ENCODE measurements around the gene THADA.
"Not testable (repeated sequence)": the region's sequence is repeated elsewhere in the genome, so short reads cannot be mapped to it uniquely, and the experiment has no call there.

Gene THADA

DNA sequence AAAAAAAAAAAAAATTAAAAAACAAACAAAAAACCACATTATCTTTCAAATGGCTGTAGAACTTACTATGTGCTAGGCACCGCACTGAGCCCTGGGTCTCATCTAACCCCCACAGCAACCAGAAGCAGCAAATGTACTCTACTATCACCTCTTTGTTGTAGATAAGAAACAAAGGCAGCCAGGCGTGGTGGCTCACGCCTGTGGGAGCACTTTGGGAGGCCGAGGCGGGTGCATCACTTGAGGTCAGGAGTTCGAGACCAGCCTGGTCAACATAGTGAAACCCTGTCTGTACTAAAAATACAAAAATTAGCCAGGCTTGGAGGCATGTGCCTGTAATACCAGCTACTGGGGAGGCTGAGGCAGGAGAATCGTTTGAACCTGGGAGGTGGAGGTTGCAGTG, 406.0 kb downstream of the THADA start:
- not testable (repeated sequence) for DNase-seq (ENCODE audit: low read depth in 3 of 3)

GRCh38 chr2:43188561-43189386, 407.1 kb downstream of the THADA start:
- no peak for DNase-seq (ENCODE audit: low read depth in 3 of 3)

DNA sequence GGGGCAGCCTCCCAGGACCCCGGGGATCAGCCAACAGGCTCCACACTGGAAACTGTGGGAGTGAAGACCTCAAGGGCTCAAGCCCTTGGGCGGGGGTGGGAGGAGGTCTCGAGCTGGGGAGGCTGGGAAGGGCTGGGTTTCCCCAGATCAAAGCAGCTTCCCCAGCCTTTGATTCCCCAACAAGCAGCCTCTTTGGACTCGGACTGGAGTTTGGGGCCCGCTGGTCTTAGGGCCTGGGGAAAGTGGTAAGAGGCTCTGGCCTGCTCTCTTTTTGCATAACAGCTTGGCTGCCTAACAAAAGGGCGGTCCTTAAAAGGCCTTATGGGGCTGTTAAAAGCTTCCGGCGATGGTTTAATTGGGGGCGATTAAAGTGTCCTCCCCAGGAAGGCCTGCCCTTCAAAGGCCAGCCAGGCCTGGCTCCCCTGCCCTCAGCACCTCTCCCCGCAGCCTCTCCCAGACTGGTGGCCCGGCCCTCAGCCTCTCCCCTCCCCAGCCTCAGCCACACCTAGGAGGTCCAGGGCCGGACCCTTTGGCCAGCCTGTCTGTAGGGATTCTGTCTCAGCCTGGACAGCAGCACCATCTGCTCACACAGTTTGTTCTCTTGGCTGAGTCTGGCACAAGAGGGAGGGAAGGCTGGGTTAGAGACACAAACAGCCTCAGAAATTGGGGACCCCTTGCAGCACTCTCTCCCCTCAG, 409.0 kb downstream of the THADA start:
- DNase-seq (ENCODE audit: low read depth in 3 of 3), result no peak

DNA sequence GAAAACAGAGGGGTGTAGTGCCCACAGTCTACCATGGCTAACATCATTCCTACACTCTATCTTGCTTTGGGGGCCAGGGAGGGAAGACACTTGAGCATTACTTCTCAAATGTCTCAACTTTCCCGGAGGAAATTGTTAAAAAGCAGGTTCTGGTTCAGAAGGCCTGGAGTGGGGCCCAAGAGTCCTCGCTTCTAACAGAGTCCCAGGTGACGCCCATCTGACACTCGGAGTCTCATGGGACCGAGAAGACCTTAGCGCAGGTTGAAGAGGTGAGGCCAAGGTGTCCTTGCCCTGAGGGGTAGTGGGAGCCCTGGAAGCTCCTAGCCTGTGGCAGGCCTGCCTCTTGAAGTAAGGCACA, 409.5 kb downstream of the THADA start:
- no peak for DNase-seq (ENCODE audit: low read depth in 3 of 3)

DNA sequence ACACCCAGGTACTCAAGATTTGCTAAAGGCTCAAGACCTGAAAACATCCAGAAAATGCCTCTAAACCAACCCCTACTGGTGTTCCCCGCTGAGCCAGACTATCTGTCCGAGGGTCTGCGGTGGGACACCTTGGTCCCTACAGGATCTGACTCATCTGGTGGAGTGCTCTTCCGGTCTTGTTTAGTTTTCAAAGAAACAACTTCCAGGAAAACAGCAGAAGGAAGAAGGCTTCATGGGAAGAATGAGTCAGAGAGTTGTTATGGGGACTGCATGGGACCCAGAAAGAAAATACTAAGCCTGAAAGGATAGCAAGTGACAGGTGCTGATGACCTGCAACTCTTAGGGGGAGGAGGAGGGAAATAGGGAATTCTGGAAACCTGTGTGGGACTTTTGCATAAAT, 410.7 kb downstream of the THADA start:
- no peak for DNase-seq (ENCODE audit: low read depth in 3 of 3)

GRCh38 chr2:43184339-43184895, 411.4 kb downstream of the THADA start:
- peak in 1 of 3 experiments; percentile 47 for DNase-seq (ENCODE audit: low read depth in 3 of 3)

- DNase-seq (ENCODE audit: low read depth in 3 of 3), result no peak
These were observed 412.1 kb downstream of the THADA start for GRCh38 chr2:43183743-43184142.

- DNase-seq (ENCODE audit: low read depth in 3 of 3), result no peak
These were observed 414.9 kb downstream of the THADA start for GRCh38 chr2:43180897-43181296.

All from stimulated activated CD4-positive, alpha-beta T cell treated with anti-CD3 and anti-CD28 coated beads, TNF-alpha, amount 100 ng/mL, for 4 hours (primary cell).